GM13977 (cell line): ENCODE data around the gene COPB2.
A peak's percentile ranks its signal among the peaks of the same experiment; 100 is the strongest.

Experiments
- DNase-seq: peaks from one replicate; pipeline ENCODE4 v3.0.0; 2012; ENCODE audit warnings: low spot score
- CTCF ChIP-seq: IDR thresholded peaks from 2 replicates; pipeline ENCODE4 v1.5.1; 2012; ENCODE audit warnings: mild to moderate bottlenecking, control low read depth; ENCODE audit not compliant: insufficient read depth; ENCODE audit errors: extremely low read depth, missing control alignments
- in situ Hi-C: fragments of 300-500 bp; cut with MboI; formaldehyde crosslinking; loops from one replicate; pipeline ENCODE4 v1.12.0; 2022; ENCODE audit warnings: low sequenced_read_pairs, low pct_unique_long_range_greater_than_20kb, mixed read lengths, inconsistent platforms; ENCODE audit not compliant: unreplicated experiment

Gene COPB2

GRCh38 chr3:139377378-139377777 lies 12.1 kb downstream of the COPB2 start:
- in situ Hi-C loops: no loop called here
- TF ChIP-seq CTCF: no peak
- no peak for DNase-seq

- TF ChIP-seq CTCF: no peak
- in situ Hi-C loops: no loop called here
- no peak for DNase-seq
Measured at GRCh38 chr3:139374099-139374498, 15.3 kb downstream of the COPB2 start.

GRCh38 chr3:139364549-139364948 lies 24.9 kb downstream of the COPB2 start:
- no peak for DNase-seq
- no peak for TF ChIP-seq CTCF
- in situ Hi-C loops: no loop called here

GRCh38 chr3:139361276-139361675 lies 28.2 kb downstream of the COPB2 start:
- in situ Hi-C loops: no loop called here
- DNase-seq: no peak
- TF ChIP-seq CTCF: no peak

- no peak for TF ChIP-seq CTCF
- DNase-seq: no peak
- in situ Hi-C loops: no loop called here
Measured at GRCh38 chr3:139358841-139359562, 30.4 kb downstream of the COPB2 start.

GRCh38 chr3:139357899-139358298 lies 31.5 kb downstream of the COPB2 start:
- peak; percentile 49 for DNase-seq
- no peak for TF ChIP-seq CTCF
- in situ Hi-C loops: no loop called here
